GM19238 (cell line): ENCODE results near the gene LILRB1.
"Not testable (repeated sequence)": the region's sequence is repeated elsewhere in the genome, so short reads cannot be mapped to it uniquely, and the experiment has no call there.

Experiments
- DNase-seq: peaks from one replicate; pipeline ENCODE4 v3.0.0; 2011; ENCODE audit warnings: low spot score; ENCODE audit not compliant: insufficient read length

Gene LILRB1

DNA sequence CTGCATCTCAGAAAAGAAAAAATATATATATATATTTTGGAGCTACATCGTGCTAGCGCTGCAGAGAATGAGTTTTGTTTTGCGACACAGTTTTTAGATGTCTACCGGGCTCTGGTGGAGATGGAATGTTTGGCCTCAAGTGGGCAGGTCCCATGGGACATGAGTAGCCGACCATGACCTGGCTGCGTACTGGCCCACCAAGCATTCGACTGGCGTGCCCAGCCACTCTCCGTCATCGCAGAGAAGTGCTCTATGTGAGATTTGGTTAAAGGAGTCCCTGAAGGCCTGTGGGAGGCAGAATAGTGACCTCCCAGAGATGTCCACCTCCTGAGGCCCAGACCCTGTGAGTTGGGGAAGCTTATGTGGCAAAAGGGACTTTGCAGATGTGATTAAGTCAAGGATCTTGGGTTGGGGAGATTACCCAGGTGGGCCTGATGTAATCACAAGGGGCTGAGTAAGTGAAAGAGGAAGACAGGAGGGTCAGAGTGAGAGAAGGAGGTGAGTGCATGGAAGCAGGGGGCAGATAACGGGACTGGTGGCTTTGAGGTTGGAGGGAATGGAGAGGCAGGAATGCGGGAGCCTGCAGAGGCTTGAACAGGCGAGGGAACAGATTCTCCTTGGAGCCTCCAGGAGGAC is 31.7 kb downstream of the LILRB1 start:
- no peak for DNase-seq

- DNase-seq = peak; percentile 53
These were observed 32.4 kb downstream of the LILRB1 start, which contains the start of gene LILRB4 for GRCh38 chr19:54662730-54663129. TSS of gene LILRB4 (plus strand) at chr19:54662985. CDS start at chr19:54663034, 49 bp downstream.

GRCh38 chr19:54665530-54665929 is 35.2 kb downstream of the LILRB1 start:
- DNase-seq = no peak

DNA sequence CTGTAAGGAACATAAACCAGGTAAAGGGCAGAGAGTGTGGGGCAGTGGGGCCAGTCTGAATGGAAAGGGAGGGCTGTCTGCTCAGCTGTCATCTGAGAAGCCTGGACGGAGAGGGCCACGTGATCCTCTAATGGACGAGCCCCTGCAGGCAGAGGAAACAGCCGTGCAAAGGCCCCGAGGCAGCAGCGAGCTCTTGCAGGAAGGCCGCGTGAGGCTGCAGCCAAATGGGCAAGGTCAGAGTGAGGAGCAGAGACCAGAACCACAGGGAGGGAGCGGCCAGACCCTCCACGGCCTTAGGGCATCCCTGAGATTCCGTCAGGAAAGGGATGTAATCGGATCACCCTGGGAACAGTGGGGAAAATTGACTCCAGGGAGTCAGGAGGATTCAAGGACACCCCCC is 36.9 kb downstream of the LILRB1 start:
- DNase-seq = no peak

DNA sequence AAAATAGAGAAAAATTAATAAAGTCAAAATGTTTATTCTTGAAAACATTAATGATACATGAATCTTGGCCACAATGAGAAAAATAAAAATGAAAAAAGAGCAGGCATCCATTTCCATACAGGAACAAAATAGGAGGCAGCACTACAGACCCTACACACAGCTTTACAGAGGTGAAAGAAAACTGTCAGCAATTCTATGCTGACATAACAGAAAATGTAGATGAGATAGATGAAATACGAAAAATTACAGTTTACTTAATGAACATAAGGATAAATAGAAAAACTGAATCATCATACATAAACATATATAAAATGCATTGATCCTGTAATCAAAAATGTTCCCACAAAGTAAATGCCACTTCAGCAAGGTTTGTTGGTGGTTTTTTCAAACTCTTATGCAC is 38.1 kb downstream of the LILRB1 start:
- DNase-seq = no peak

DNA sequence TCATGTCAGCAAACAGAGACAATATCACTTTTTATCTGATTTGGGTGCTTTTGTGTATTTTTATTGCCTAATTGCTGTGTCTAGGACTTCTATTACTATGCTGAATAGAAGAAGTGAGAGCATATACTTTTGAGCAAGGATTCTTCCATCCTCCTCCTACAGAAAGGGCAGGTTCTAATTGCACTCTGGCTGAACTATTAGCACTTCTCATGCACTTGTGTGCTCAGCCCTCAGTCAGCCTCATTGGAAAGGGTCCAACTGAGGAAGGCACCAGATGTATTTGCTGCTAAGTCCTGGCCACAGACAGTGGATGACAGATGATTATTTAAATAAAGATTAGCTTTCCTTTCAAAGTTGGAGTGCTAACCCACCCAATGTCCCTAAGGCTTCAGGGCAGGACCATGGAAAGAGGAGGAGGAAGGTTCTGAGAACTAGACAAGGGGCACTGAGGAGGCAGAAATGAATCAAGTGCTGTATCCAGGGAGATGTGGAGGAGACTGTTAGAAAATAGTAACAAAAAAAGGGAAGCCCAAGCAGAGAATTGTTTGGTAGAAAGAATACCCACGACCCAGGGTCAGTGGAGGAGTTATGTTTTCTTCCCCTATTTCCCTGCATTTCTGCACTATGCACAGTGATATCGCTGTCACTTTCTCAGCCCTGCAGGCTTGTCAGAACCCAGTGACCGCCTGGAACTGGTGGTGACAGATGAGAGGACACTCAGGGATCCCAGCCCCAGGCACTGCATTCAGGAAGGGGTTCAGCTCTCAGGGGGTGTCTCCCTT is 40.5 kb downstream of the LILRB1 start:
- no peak for DNase-seq

DNA sequence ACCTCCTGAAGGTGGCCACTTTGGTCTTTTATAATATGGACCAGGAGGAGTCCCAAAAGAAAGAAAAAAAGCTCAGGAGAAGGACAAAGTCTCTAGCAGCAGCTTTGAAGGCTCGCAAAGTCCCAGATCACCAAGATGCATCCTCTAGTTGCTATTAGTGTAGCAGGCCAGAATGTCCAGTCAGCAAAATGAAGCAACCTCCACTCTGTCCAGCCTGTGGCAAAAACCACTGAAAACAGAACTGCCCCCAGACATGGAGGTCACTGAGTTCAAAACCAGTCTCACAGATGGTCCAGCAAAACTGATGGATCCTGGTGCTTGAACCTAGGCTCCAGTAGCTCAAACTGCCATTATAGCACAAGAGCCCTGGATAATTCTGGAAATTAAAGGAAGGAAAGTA is 42.9 kb downstream of the LILRB1 start:
- DNase-seq = no peak

DNA sequence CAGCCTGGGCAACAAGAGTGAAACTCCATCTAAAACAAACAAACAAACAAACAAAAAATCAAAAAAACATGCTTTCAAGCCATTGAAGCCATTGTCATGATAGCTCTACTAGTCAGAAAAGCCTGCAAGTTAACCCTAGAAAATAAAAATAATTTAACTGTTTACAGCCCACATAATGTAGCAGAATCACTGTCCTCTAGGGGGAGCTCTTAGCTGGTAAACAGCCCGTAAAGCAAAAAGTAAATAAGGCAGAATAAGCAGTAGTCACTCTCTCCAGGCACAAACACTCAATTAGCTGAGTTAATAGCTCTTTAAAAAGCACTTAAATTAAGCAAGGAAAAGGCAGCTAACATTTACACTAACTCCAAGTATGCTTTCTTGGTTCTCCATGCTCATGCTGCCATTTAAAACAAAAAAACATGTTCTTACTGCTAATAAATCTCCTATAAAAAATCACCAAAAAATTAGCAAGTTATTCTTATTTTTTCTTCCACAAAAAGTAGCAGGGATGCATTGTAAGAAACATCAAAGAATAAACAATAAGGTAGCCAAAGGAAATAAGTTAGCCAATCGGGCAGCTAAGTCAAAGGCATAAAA is 43.8 kb downstream of the LILRB1 start:
- DNase-seq = no peak

DNA sequence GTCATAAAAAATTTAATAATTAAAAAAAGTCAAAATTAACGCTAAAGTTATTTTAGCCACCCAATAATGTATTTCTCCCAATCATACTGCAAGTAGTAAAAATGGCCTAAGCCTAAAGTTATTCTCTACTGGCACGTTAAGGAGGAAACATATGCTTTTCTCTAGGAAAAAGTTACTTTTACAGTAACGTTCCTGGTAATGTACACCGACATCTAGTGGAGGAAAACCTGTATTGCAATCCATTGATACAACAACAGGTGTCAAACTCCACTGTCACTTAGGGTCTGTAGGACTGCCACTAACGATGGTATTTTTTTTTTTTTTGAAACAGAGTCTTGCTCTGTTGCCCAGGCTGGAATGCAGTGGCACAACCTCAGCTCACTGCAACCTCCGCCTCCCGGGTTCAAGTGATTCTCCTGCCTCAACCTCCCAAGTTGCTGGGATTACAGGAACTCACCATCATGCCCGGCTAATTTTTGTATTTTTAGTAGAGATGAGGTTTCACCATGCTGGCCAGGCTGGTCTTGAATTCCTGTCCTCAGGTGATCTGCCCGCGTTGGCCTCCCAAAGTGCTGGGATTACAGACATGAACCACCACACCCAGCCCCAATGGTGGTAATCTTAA is 46.0 kb downstream of the LILRB1 start:
- DNase-seq = peak; percentile 42

- DNase-seq = no peak
These were observed 46.9 kb downstream of the LILRB1 start for GRCh38 chr19:54677217-54677616.

GRCh38 chr19:54681596-54681995 is 51.3 kb downstream of the LILRB1 start:
- DNase-seq = not testable (repeated sequence)

DNA sequence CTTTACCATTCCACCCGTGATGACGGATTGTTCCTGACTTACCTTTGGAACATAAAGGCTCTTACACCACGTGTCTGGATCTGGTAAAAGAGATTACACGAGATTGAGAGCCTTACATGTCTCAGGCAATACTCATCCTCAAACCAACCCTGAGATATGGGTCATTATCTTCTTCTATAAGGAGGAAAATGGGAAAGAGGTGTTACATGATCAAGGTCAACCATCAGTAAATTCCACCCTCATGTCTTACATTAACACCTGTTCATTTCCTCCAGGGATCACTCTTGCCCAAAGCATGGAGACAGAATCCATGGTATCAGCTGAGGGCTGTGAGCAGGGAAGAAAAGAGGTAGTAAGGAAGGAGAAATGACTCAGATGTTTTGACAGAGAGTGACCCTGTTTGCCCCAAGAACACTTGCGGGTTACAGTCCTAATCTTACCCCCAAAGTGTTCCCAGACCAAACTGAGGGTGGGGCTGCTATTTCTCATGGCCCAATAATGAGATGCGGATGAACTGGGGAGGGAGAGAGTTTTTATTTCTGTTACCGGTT is 52.1 kb downstream of the LILRB1 start:
- no peak for DNase-seq

DNA sequence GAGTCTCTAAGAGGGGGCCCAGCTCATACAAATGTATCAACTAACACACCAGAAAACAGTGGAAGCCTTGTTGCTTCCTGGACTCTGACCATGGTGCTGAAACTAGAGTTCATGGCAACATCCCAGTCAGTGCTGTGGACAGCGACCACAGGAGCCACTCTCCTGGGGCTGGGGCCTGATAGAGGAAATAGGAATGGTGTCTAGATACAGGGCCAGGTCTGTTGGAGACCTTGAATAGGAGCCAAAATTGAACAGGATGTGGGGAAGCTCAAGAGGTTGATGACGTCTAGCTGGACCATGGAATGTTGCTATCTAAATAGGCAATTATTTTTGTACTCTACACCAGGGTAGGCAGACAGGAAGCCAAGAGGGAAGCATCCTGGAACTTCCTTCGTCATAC is 54.2 kb downstream of the LILRB1 start:
- no peak for DNase-seq
